ENCODE data around the gene TM4SF5. TPM values are rescaled to one million over a fixed set of nuclear protein-coding genes. Genes with fewer than 3 reads are reported as not detected.

TM4SF5 gene
- total RNA-seq, 4 donors from 2014 or later: not detected

- Histone ChIP-seq H3K36me3 (no peaks in the 10 kb centered on the region), H3K4me3 (no peak overlapping the region), H3K27ac (no peak overlapping the region), H3K27me3 (peaks cover 27% of the 10 kb centered on the region), H3K9me3 (no peaks in the 10 kb centered on the region), H3K4me1 (peaks cover 4% of the 10 kb centered on the region)
- WGBS: 50% methylated on average over 3 of the region's 3 CpGs
- DNase-seq (ENCODE audit: low spot score in 2 of 2): no peak
- TF ChIP-seq POLR2A (IDR thresholded peaks at IDR 0.05) (no peak), CTCF (IDR thresholded peaks at IDR 0.05) (no peak), EP300 (IDR thresholded peaks at IDR 0.05) (no peak), POLR2AphosphoS5 (IDR thresholded peaks at IDR 0.05) (no peak)
Measured at GRCh38 chr17:4750606-4751005, 21.1 kb upstream of the TM4SF5 start.

GRCh38 chr17:4751932-4752331 lies 19.8 kb upstream of the TM4SF5 start:
- TF ChIP-seq POLR2AphosphoS5 (IDR thresholded peaks at IDR 0.05): no peak
- TF ChIP-seq EP300 (IDR thresholded peaks at IDR 0.05): no peak
- no peak for TF ChIP-seq CTCF (IDR thresholded peaks at IDR 0.05)
- no peak for TF ChIP-seq POLR2A (IDR thresholded peaks at IDR 0.05)
- H3K27ac ChIP-seq: no peak overlapping the region
- peaks cover 4% of the 10 kb centered on the region for H3K4me1 ChIP-seq
- no peaks in the 10 kb centered on the region for H3K36me3 ChIP-seq
- DNase-seq (ENCODE audit: low spot score in 2 of 2): no peak
- WGBS: 67% methylated on average over 5 of the region's 5 CpGs
- no peaks in the 10 kb centered on the region for H3K9me3 ChIP-seq
- H3K27me3 ChIP-seq: peaks cover 25% of the 10 kb centered on the region
- no peak overlapping the region for H3K4me3 ChIP-seq

- no peak overlapping the region for H3K4me3 ChIP-seq
- no peaks in the 10 kb centered on the region for H3K9me3 ChIP-seq
- no peak overlapping the region for H3K27ac ChIP-seq
- peaks cover 25% of the 10 kb centered on the region for H3K27me3 ChIP-seq
- H3K4me1 ChIP-seq: no peaks in the 10 kb centered on the region
- DNase-seq (ENCODE audit: low spot score in 2 of 2): no peak
- TF ChIP-seq CTCF (IDR thresholded peaks at IDR 0.05) (no peak), EP300 (IDR thresholded peaks at IDR 0.05) (no peak), POLR2A (IDR thresholded peaks at IDR 0.05) (no peak), POLR2AphosphoS5 (IDR thresholded peaks at IDR 0.05) (no peak)
- H3K36me3 ChIP-seq: no peaks in the 10 kb centered on the region
- 95% methylated on average over 1 of the region's 1 CpG for WGBS
Measured at GRCh38 chr17:4753392-4753791, 18.3 kb upstream of the TM4SF5 start.

- Histone ChIP-seq H3K27ac (no peak overlapping the region), H3K4me1 (no peaks in the 10 kb centered on the region), H3K27me3 (no peaks in the 10 kb centered on the region), H3K4me3 (no peak overlapping the region), H3K9me3 (no peaks in the 10 kb centered on the region), H3K36me3 (no peaks in the 10 kb centered on the region)
- no peak for DNase-seq (ENCODE audit: low spot score in 2 of 2)
- TF ChIP-seq EP300 (IDR thresholded peaks at IDR 0.05) (no peak), POLR2A (IDR thresholded peaks at IDR 0.05) (no peak), CTCF (IDR thresholded peaks at IDR 0.05) (no peak), POLR2AphosphoS5 (IDR thresholded peaks at IDR 0.05) (no peak)
- WGBS: 89% methylated on average over 10 of the region's 10 CpGs
Measured at GRCh38 chr17:4759776-4760236, 11.9 kb upstream of the TM4SF5 start.

GRCh38 chr17:4764595-4764994 lies 7.1 kb upstream of the TM4SF5 start:
- Histone ChIP-seq H3K4me3 (no peak overlapping the region), H3K4me1 (no peaks in the 10 kb centered on the region), H3K36me3 (no peaks in the 10 kb centered on the region), H3K9me3 (no peaks in the 10 kb centered on the region), H3K27ac (no peak overlapping the region), H3K27me3 (no peaks in the 10 kb centered on the region)
- no peak for TF ChIP-seq POLR2A (IDR thresholded peaks at IDR 0.05)
- no peak for TF ChIP-seq EP300 (IDR thresholded peaks at IDR 0.05)
- TF ChIP-seq POLR2AphosphoS5 (IDR thresholded peaks at IDR 0.05): no peak
- TF ChIP-seq CTCF (IDR thresholded peaks at IDR 0.05): no peak
- 63% methylated on average over 3 of the region's 3 CpGs for whole genome bisulfite sequencing
- no peak for DNase-seq (ENCODE audit: low spot score in 2 of 2)

Data from suprapubic skin (tissue), 4 donors.